Superior temporal gyrus (tissue), 1 donor: ENCODE measurements around the gene CXCL10.

Experiments used
- DNase-seq: peaks from one replicate; pipeline ENCODE4 v3.0.0-alpha.2; 2016; ENCODE audit errors: extremely low spot score

The CXCL10 gene

GRCh38 chr4:75992462-75992861 is 30.8 kb downstream of the CXCL10 start:
- no peak for DNase-seq

- no peak for DNase-seq
These were observed 33.3 kb downstream of the CXCL10 start for GRCh38 chr4:75989846-75990528.

GRCh38 chr4:75985116-75985515 is 38.2 kb downstream of the CXCL10 start:
- no peak for DNase-seq

- DNase-seq, result no peak
These were observed 42.7 kb downstream of the CXCL10 start for GRCh38 chr4:75980576-75980975.

- no peak for DNase-seq
These were observed 47.1 kb downstream of the CXCL10 start for GRCh38 chr4:75976177-75976576.

- no peak for DNase-seq
These were observed 49.5 kb downstream of the CXCL10 start for GRCh38 chr4:75973766-75974165.
